IPS-20b (cell line): ENCODE measurements around the gene SC5D.

Experiments
- H3K27ac ChIP-seq: one replicate; pipeline ENCODE4 v1.5.1; 2013; ENCODE audit warnings: low read length
- H3K27me3 ChIP-seq: 2 replicates; pipeline ENCODE4 v1.6.1; 2013; ENCODE audit warnings: mild to moderate bottlenecking, low read length, inconsistent platforms; ENCODE audit not compliant: insufficient read depth
- H3K36me3 ChIP-seq: 2 replicates; pipeline ENCODE4 v1.6.1; 2013; ENCODE audit warnings: low read depth, mild to moderate bottlenecking, inconsistent platforms, low read length, moderate library complexity; ENCODE audit not compliant: insufficient read depth
- H3K4me1 ChIP-seq: 2 replicates; pipeline ENCODE4 v1.6.1; 2013; ENCODE audit warnings: mild to moderate bottlenecking, control low read depth, inconsistent platforms, low read length, moderate library complexity; ENCODE audit not compliant: insufficient read depth
- H3K4me3 ChIP-seq: 2 replicates; pipeline ENCODE4 v1.5.1; 2013; ENCODE audit warnings: mild to moderate bottlenecking, low read length, inconsistent platforms
- H3K9ac ChIP-seq: 2 replicates; pipeline ENCODE4 v1.6.1; 2013; ENCODE audit warnings: low read depth, mild to moderate bottlenecking, inconsistent platforms, low read length, moderate library complexity
- H3K9me3 ChIP-seq: 2 replicates; pipeline ENCODE4 v1.6.1; 2013; ENCODE audit warnings: mild to moderate bottlenecking, low read depth, low read length, inconsistent platforms; ENCODE audit not compliant: insufficient read depth

The SC5D gene

GRCh38 chr11:121295246-121296029 is 2.9 kb downstream of the SC5D start:
- H3K9ac ChIP-seq = peak overlapping the region; percentile 23; the same call in 1 of the 2 replicates
- H3K4me3 ChIP-seq = peak overlapping the region; percentile 95
- peak overlapping the region; percentile 4 for H3K27ac ChIP-seq
- H3K36me3 ChIP-seq = no peaks in the 10 kb centered on the region; the same call in 1 of the 2 replicates
- H3K27me3 ChIP-seq = no peaks in the 10 kb centered on the region
- no peaks in the 10 kb centered on the region for H3K9me3 ChIP-seq
- H3K4me1 ChIP-seq = peaks cover 53% of the 10 kb centered on the region

GRCh38 chr11:121297872-121298271 is 5.3 kb downstream of the SC5D start:
- Histone ChIP-seq H3K9ac (no peak overlapping the region; the same call in 1 of the 2 replicates), H3K27me3 (no peaks in the 10 kb centered on the region), H3K27ac (no peak overlapping the region), H3K4me1 (peaks cover 58% of the 10 kb centered on the region), H3K4me3 (peak overlapping the region; percentile 42; the same call in 1 of the 2 replicates), H3K9me3 (no peaks in the 10 kb centered on the region), H3K36me3 (peaks cover under 1% of the 10 kb centered on the region; the same call in 1 of the 2 replicates)

- H3K36me3 ChIP-seq = peaks cover 10% of the 10 kb centered on the region
- H3K27ac ChIP-seq = no peak overlapping the region
- H3K27me3 ChIP-seq = no peaks in the 10 kb centered on the region
- no peaks in the 10 kb centered on the region for H3K9me3 ChIP-seq
- peaks cover 57% of the 10 kb centered on the region for H3K4me1 ChIP-seq
- H3K9ac ChIP-seq = no peak overlapping the region
- 0 out of 2 replicates have a peak overlapping the region, but pooled peaks have one; percentile 6 for H3K4me3 ChIP-seq
Measured at GRCh38 chr11:121298774-121299173, 6.2 kb downstream of the SC5D start.

GRCh38 chr11:121299417-121299816 is 6.8 kb downstream of the SC5D start:
- no peak overlapping the region for H3K9ac ChIP-seq
- no peak overlapping the region for H3K27ac ChIP-seq
- peaks cover 16% of the 10 kb centered on the region for H3K36me3 ChIP-seq
- H3K9me3 ChIP-seq = no peaks in the 10 kb centered on the region
- H3K4me1 ChIP-seq = peaks cover 53% of the 10 kb centered on the region
- no peaks in the 10 kb centered on the region for H3K27me3 ChIP-seq
- H3K4me3 ChIP-seq = no peak overlapping the region

- Histone ChIP-seq H3K4me1 (peaks cover 42% of the 10 kb centered on the region), H3K9ac (peak overlapping the region; percentile 29; the same call in 1 of the 2 replicates), H3K4me3 (no peak overlapping the region), H3K27me3 (no peaks in the 10 kb centered on the region), H3K36me3 (peaks cover 26% of the 10 kb centered on the region), H3K9me3 (no peaks in the 10 kb centered on the region), H3K27ac (peak overlapping the region; percentile 39)
Measured at GRCh38 chr11:121300313-121300971, 7.9 kb downstream of the SC5D start.

GRCh38 chr11:121300972-121301699 is 8.6 kb downstream of the SC5D start:
- Histone ChIP-seq H3K4me1 (peaks cover 37% of the 10 kb centered on the region), H3K9me3 (no peaks in the 10 kb centered on the region), H3K27me3 (no peaks in the 10 kb centered on the region), H3K27ac (no peak overlapping the region), H3K9ac (no peak overlapping the region), H3K36me3 (peaks cover 33% of the 10 kb centered on the region), H3K4me3 (no peak overlapping the region)

- Histone ChIP-seq H3K4me1 (peaks cover 11% of the 10 kb centered on the region), H3K27ac (no peak overlapping the region), H3K9ac (no peak overlapping the region), H3K4me3 (no peak overlapping the region), H3K36me3 (peaks cover 66% of the 10 kb centered on the region), H3K27me3 (no peaks in the 10 kb centered on the region), H3K9me3 (no peaks in the 10 kb centered on the region)
Measured at GRCh38 chr11:121304759-121305158, 12.2 kb downstream of the SC5D start.

- no peaks in the 10 kb centered on the region for H3K27me3 ChIP-seq
- no peaks in the 10 kb centered on the region for H3K9me3 ChIP-seq
- H3K36me3 ChIP-seq = peaks cover 56% of the 10 kb centered on the region
- no peak overlapping the region for H3K9ac ChIP-seq
- H3K4me1 ChIP-seq = no peaks in the 10 kb centered on the region
- no peak overlapping the region for H3K4me3 ChIP-seq
- no peak overlapping the region for H3K27ac ChIP-seq
Measured at GRCh38 chr11:121308816-121309215, 16.2 kb downstream of the SC5D start.

- Histone ChIP-seq H3K9ac (no peak overlapping the region), H3K9me3 (no peaks in the 10 kb centered on the region), H3K27ac (no peak overlapping the region), H3K4me3 (no peak overlapping the region), H3K27me3 (no peaks in the 10 kb centered on the region), H3K4me1 (no peaks in the 10 kb centered on the region), H3K36me3 (peaks cover 47% of the 10 kb centered on the region)
Measured at GRCh38 chr11:121309688-121310087, 17.1 kb downstream of the SC5D start.

- no peaks in the 10 kb centered on the region for H3K4me1 ChIP-seq
- H3K36me3 ChIP-seq = peaks cover 35% of the 10 kb centered on the region
- no peaks in the 10 kb centered on the region for H3K9me3 ChIP-seq
- no peak overlapping the region for H3K9ac ChIP-seq
- no peak overlapping the region for H3K27ac ChIP-seq
- no peaks in the 10 kb centered on the region for H3K27me3 ChIP-seq
- no peak overlapping the region for H3K4me3 ChIP-seq
Measured at GRCh38 chr11:121310908-121311307, 18.3 kb downstream of the SC5D start.

GRCh38 chr11:121311373-121311772 is 18.8 kb downstream of the SC5D start:
- Histone ChIP-seq H3K36me3 (peaks cover 30% of the 10 kb centered on the region), H3K9ac (no peak overlapping the region), H3K4me3 (no peak overlapping the region), H3K4me1 (no peaks in the 10 kb centered on the region), H3K9me3 (no peaks in the 10 kb centered on the region), H3K27ac (no peak overlapping the region), H3K27me3 (no peaks in the 10 kb centered on the region)
